ENCODE measurements around the gene TNNI3K. TPM values are rescaled to one million over a fixed set of nuclear protein-coding genes. Genes with fewer than 3 reads are reported as not detected.

Gene TNNI3K
- total and polyA plus RNA-seq, 10 of the 15 experiments (the other 5 are each of a cell fraction or from before 2014, with no cell fraction given): 0.14 to 1.6 (median 0.44) TPM; not detected in 4

DNA sequence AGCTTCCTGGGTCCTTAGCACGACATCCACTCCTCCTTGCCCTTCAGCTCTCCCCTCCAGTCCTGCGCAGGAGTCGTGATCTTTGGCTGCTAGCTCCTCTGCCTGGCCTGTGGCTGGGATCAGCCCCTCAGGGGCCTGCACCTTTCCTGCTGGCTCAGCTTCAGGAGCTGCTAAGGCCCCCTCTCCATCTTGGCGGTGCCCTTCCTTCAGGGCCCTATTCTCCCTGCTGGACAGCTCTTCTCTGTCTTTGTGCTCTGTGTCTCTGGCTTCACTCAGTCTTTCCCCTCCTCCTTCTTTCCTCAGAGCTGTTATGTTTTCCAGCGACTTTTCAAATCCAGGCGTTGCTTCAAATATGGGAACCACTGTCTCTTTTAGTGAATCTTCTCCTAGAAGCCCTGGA, 336.7 kb downstream of the TNNI3K start:
- Histone ChIP-seq H3K9me3 (replicated peaks; ENCODE audit: control insufficient read depth, insufficient read depth, low read length) (no peaks in the 10 kb centered on the region), H2AFZ (ENCODE audit: control insufficient read depth, low read depth, low read length) (no peak overlapping the region), H3K4me1 (ENCODE audit: control insufficient read depth, insufficient read depth, low read length) (no peaks in the 10 kb centered on the region), H3K9ac (ENCODE audit: control insufficient read depth, insufficient read depth, low read length) (no peak overlapping the region), H3K4me2 (ENCODE audit: control insufficient read depth, insufficient read depth) (no peak overlapping the region), H3K36me3 (ENCODE audit: control insufficient read depth in 2 of 2, insufficient read depth in 2 of 2, low read length in 1 of 2) (no peaks in the 10 kb centered on the region), H3K27me3 (replicated peaks in 1 of 2; ENCODE audit: control insufficient read depth in 2 of 2, insufficient read depth in 2 of 2, low read length in 1 of 2) (peaks cover 0 to 2% of the 10 kb centered on the region in 2 experiments), H3K4me3 (no peak overlapping the region), H3K27ac (ENCODE audit: control insufficient read depth, insufficient read depth) (no peak overlapping the region), H4K20me1 (ENCODE audit: control insufficient read depth, insufficient read depth) (no peaks in the 10 kb centered on the region), H3K79me2 (ENCODE audit: control insufficient read depth, insufficient read depth, low read length) (no peaks in the 10 kb centered on the region)
- no peak for FAIRE-seq
- no peak for ATAC-seq
- RAD21 ChIA-PET (ENCODE audit: unreplicated experiment): interaction anchor here (1.4 kb wide), 1 partner anchor 118 kb away, joined by 3 read pairs; no protein-coding TSS in a partner anchor
- no peak for TF ChIP-seq TARDBP (IDR thresholded peaks at IDR 0.05; ENCODE audit: borderline replicate concordance)
- no peak for TF ChIP-seq SMARCA5 (IDR thresholded peaks at IDR 0.05)
- TF ChIP-seq NFYB (IDR thresholded peaks at IDR 0.05; ENCODE audit: insufficient read depth, low read depth, low read length): no peak
- TF ChIP-seq LARP7 (IDR thresholded peaks at IDR 0.05): no peak
- no peak for TF ChIP-seq NR2C2 (IDR thresholded peaks at IDR 0.05; ENCODE audit: borderline replicate concordance, control insufficient read depth, insufficient read length, low read depth)
- TF ChIP-seq CHD2 (IDR thresholded peaks at IDR 0.05; ENCODE audit: borderline replicate concordance, low read depth, low read length): no peak
- TF ChIP-seq KLF5 (IDR thresholded peaks at IDR 0.05; ENCODE audit: partially characterized antibody): no peak
- TF ChIP-seq, protein P1, sequence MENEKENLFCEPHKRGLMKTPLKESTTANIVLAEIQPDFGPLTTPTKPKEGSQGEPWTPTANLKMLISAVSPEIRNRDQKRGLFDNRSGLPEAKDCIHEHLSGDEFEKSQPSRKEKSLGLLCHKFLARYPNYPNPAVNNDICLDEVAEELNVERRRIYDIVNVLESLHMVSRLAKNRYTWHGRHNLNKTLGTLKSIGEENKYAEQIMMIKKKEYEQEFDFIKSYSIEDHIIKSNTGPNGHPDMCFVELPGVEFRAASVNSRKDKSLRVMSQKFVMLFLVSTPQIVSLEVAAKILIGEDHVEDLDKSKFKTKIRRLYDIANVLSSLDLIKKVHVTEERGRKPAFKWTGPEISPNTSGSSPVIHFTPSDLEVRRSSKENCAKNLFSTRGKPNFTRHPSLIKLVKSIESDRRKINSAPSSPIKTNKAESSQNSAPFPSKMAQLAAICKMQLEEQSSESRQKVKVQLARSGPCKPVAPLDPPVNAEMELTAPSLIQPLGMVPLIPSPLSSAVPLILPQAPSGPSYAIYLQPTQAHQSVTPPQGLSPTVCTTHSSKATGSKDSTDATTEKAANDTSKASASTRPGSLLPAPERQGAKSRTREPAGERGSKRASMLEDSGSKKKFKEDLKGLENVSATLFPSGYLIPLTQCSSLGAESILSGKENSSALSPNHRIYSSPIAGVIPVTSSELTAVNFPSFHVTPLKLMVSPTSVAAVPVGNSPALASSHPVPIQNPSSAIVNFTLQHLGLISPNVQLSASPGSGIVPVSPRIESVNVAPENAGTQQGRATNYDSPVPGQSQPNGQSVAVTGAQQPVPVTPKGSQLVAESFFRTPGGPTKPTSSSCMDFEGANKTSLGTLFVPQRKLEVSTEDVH (IDR thresholded peaks at IDR 0.05; ENCODE audit: low read depth, partially characterized antibody): no peak
- no peak for TF ChIP-seq BCL11A (IDR thresholded peaks at IDR 0.05; ENCODE audit: low read depth, low read length)
- TF ChIP-seq, protein P2, sequence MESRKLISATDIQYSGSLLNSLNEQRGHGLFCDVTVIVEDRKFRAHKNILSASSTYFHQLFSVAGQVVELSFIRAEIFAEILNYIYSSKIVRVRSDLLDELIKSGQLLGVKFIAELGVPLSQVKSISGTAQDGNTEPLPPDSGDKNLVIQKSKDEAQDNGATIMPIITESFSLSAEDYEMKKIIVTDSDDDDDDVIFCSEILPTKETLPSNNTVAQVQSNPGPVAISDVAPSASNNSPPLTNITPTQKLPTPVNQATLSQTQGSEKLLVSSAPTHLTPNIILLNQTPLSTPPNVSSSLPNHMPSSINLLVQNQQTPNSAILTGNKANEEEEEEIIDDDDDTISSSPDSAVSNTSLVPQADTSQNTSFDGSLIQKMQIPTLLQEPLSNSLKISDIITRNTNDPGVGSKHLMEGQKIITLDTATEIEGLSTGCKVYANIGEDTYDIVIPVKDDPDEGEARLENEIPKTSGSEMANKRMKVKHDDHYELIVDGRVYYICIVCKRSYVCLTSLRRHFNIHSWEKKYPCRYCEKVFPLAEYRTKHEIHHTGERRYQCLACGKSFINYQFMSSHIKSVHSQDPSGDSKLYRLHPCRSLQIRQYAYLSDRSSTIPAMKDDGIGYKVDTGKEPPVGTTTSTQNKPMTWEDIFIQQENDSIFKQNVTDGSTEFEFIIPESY (IDR thresholded peaks at IDR 0.05): no peak
- TF ChIP-seq NRF1 (conservative IDR thresholded peaks at IDR 0.05; ENCODE audit: low read depth, low read length): no peak
- TF ChIP-seq, protein P3, sequence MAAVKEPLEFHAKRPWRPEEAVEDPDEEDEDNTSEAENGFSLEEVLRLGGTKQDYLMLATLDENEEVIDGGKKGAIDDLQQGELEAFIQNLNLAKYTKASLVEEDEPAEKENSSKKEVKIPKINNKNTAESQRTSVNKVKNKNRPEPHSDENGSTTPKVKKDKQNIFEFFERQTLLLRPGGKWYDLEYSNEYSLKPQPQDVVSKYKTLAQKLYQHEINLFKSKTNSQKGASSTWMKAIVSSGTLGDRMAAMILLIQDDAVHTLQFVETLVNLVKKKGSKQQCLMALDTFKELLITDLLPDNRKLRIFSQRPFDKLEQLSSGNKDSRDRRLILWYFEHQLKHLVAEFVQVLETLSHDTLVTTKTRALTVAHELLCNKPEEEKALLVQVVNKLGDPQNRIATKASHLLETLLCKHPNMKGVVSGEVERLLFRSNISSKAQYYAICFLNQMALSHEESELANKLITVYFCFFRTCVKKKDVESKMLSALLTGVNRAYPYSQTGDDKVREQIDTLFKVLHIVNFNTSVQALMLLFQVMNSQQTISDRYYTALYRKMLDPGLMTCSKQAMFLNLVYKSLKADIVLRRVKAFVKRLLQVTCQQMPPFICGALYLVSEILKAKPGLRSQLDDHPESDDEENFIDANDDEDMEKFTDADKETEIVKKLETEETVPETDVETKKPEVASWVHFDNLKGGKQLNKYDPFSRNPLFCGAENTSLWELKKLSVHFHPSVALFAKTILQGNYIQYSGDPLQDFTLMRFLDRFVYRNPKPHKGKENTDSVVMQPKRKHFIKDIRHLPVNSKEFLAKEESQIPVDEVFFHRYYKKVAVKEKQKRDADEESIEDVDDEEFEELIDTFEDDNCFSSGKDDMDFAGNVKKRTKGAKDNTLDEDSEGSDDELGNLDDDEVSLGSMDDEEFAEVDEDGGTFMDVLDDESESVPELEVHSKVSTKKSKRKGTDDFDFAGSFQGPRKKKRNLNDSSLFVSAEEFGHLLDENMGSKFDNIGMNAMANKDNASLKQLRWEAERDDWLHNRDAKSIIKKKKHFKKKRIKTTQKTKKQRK (IDR thresholded peaks at IDR 0.05; ENCODE audit: low read depth, low read length): no peak
- TF ChIP-seq POLR2AphosphoS5 (IDR thresholded peaks at IDR 0.05; ENCODE audit: low read length): no peak
- TF ChIP-seq, protein P4, sequence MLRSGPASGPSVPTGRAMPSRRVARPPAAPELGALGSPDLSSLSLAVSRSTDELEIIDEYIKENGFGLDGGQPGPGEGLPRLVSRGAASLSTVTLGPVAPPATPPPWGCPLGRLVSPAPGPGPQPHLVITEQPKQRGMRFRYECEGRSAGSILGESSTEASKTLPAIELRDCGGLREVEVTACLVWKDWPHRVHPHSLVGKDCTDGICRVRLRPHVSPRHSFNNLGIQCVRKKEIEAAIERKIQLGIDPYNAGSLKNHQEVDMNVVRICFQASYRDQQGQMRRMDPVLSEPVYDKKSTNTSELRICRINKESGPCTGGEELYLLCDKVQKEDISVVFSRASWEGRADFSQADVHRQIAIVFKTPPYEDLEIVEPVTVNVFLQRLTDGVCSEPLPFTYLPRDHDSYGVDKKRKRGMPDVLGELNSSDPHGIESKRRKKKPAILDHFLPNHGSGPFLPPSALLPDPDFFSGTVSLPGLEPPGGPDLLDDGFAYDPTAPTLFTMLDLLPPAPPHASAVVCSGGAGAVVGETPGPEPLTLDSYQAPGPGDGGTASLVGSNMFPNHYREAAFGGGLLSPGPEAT (IDR thresholded peaks at IDR 0.05; ENCODE audit: low read depth): no peak
- no peak for TF ChIP-seq CBX5 (IDR thresholded peaks at IDR 0.05; ENCODE audit: low read depth)
- TF ChIP-seq POU2F2 (IDR thresholded peaks at IDR 0.05; ENCODE audit: borderline replicate concordance, low read depth, low read length): no peak
- in situ Hi-C loops (cut with MboI): no loop called here
- POLR2A ChIA-PET: no interaction called here
- 44% methylated on average over 6 of the region's 6 CpGs for WGBS (ENCODE audit: insufficient coverage, insufficient replicate concordance, low lambda C conversion rate, missing lambda C conversion rate)
- BruUV-seq (replicated peaks): no TSS peak
- intact Hi-C loops (cut with micrococcal nuclease; ENCODE audit: unreplicated experiment): no loop called here
- SMC1A ChIA-PET (ENCODE audit: uncharacterized antibody, unreplicated experiment): interaction anchor here (1.2 kb wide), 1 partner anchor 110 kb away, joined by 3 read pairs; no protein-coding TSS in a partner anchor
- CTCF ChIA-PET: no interaction called here
- DNase-seq (ENCODE audit: low read depth, low spot score): no peak

Data from GM12878 (cell line).